ENCODE results near the gene ZNF385D.
"Not testable (repeated sequence)": the region's sequence is repeated elsewhere in the genome, so short reads cannot be mapped to it uniquely, and the experiment has no call there.

The ZNF385D gene

DNA sequence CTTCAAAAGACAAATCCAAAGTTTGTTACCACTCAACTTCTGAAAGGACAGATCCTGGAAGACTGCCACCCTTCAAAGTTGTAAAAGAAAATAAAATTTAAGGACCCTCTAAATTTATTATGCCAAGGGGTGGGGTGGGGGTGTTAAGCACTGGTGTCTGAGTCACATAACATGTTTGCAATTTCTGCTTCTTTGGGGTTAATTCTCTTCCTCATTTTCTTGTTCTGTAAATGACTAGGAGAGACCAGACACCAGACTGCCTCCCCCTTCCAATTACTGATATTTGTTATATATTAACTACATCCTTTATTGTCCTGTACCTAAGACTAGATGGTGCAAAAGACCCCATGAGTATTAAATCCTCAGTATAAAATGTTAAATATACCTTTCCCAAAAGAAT lies 242.8 kb downstream of the ZNF385D start:
- DNase-seq = no peak

DNA sequence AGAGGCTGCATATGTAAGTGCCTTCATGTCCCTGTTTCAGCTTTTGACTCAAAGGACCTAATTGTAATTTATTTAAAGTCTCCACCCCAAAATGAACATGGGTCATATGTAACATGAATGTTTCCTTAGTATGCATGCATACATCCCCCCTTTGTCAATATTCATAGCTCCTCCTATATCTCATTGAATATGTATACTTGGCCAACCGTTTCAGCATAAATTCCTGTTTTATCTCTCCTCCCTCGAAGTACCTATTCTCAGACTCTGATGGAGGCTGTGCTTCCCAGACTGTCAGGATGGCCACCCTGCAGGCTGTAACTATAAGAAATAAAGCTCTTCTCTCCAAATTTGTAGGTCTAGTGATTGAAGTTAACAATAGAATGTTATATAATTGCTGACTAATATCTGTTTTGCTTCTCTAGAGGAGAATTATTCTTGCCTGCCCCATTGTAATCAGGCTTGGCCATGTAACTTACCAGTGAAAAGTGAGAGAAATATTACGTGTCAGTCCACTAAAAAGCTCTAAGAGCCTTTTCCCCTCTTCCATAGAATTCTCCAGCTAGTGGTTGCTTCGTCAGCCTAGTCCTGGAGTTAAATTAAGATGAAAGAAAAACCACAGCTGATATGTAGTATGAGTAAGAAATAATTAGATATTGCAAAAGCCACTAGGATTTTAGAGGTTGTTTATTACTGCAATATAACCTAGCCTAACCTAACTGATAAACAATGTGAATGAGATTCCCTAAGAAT lies 245.1 kb downstream of the ZNF385D start:
- DNase-seq = no peak

DNA sequence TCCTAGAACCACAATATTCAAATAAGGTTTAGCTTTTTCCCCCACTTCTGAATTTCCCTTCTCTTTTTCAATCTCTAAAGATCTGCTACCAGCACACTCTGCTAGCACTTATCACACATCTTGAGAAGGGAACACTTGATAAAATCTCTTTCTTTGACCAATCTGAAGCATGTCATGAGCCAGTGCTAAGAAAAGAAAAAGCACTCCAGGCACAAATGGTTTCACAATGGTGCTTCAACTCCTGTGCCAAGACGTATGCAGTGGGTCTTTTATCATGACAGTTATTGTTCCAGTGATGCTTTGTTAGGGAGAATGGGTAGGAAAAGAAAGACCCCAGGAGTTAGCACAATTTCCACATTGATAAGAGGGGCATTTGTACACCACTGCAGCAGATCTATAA lies 248.4 kb downstream of the ZNF385D start:
- no peak for DNase-seq

DNA sequence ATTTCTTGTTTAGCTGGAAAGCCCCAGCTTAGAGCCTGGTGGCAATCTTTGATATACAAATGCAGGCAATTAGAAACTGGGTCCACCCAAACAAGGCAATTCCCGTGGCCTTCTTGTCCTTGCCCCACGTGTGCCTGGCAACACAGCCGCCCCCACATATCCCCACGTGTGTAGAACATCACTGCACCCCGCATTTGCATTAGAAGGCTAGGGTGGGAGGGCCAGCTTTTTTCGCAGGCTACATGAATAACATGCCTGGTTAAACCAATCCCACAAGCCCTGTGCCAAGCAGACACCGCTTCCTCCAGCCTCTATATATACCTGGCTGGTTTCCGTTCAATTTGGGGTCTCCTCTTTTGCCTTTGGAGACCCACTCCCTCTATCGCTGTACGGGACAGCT lies 250.2 kb downstream of the ZNF385D start:
- DNase-seq = no peak

DNA sequence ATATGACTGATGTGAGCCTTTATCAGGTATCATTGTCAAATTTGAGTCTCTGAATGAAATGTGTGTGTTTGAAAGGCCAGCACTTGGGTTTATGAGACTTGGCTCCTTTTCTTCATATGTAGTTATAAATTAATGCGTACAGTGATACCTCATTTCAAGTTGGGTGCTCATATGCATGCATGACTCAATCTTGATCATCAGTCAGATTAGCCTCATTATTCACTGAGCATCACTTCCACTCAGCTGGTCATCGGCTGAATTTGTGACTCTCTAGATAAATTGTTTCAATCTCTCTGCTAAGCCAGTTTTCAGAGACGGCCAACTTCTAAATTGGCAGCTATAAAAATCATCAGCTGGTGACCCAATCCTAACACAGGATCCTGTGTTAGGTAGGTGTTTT lies 260.3 kb downstream of the ZNF385D start:
- DNase-seq = not testable (repeated sequence)

DNA sequence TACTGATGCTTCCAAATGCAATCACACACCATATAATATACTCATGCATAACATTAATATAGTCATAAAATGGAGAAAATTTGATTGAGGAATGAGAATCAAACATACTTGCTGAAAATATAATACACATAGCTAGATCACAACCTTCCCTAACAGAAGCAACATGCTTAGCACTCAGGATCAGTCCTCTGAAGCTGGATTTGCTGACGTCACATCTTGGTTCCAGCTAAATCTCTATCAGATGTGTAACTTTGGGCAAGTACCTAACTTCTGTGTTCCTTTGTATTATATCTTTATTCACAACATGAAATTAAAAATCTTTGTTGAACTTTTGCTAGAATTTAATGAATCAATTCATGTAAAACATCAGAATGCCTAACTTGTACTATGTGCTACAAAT lies 263.5 kb downstream of the ZNF385D start:
- no peak for DNase-seq

DNA sequence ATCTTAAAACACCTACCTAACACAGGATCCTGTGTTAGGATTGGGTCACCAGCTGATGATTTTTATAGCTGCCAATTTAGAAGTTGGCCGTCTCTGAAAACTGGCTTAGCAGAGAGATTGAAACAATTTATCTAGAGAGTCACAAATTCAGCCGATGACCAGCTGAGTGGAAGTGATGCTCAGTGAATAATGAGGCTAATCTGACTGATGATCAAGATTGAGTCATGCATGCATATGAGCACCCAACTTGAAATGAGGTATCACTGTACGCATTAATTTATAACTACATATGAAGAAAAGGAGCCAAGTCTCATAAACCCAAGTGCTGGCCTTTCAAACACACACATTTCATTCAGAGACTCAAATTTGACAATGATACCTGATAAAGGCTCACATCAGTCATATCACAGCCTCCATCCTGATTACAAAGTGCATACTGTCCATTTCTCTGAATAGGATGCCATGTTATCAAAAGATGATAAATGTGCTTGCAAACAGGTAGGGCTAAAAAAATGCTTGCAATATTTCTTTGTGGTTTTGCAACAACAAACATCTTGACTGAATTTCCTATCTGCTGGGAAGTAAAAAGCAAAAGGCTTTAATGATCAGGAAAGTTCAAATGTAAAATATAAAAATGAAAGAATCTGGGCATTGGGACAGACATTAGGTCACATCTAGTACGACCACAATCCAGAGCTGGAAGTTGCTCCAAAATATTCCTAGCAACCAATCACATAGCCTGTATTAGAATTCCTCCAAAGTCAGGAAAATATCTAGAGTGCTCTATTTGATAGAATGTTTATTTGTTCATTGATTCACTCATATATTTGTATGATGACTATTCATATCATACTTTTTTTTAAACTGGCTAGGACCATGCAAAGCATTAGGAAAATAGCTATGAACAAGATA lies 264.7 kb downstream of the ZNF385D start:
- DNase-seq = peak; percentile 17

DNA sequence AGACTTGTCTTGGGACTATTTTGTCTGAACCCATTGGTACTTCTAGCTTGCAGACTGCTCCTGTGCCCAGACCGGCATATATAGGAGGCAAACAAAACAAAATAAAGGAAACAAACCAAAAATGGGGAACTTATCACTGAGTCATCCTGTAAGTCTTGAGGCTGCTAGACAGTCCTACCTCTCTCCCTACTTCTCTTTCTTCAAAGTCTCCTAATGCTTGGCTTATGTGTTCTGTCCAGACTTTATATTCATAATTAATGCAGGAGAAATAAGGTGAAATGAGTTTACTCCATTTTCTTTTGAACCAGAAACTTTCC lies 266.2 kb downstream of the ZNF385D start:
- DNase-seq = no peak

DNA sequence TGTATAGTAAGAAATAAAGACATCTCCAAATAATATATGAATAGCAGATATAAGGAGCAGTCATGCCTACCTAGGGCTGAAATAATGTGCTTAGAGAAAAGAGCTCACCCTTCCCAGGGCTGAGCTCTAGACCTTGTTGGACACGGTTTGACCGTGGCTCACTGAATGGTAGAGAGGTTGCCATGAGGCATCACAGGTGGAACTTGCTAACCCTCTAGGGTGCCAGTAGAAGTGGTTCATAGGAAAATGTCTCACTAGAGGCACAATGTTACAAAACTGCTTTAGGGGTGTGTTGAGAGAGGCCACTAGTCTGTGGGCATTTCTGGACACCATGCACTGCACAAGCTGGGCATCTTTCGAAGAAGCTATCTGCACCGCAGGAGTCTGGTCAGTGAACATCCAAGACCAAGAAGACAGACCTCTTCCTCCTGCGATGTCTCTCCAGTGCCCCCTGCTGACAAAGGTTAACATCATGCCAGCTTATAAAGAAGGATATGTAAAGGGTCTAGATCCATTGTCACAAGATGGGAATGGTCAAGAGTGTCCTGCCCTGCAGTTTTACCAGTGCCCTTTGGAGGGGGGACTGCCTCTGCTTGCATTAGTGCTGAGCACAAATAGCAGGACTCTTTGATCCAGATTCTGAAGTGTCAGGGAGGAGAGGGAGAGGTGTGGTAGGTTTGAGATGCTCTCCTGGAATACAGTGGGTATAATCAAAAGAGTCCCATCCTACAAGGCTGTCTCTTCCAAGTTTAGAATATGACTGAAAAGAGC lies 266.8 kb downstream of the ZNF385D start:
- peak; percentile 80 for DNase-seq

DNA sequence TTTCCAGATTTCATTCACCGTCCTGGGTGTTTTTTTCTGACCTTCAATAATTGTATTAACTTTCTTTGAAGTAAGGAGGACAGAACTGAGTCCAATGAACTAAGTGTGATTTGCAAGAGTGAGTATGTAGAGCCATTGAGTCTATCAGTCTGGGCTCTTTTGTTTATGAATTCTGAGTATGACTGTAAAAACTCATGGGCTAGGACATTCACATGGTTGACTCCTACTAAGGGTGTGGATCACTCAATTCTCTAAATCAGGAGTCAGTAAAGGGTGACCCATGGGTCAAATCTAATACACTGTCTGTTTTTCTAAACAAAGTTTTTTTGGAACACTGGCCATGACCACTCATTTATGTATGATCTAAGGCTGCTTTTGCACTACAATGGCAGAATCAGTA lies 269.0 kb downstream of the ZNF385D start:
- DNase-seq = no peak

DNA sequence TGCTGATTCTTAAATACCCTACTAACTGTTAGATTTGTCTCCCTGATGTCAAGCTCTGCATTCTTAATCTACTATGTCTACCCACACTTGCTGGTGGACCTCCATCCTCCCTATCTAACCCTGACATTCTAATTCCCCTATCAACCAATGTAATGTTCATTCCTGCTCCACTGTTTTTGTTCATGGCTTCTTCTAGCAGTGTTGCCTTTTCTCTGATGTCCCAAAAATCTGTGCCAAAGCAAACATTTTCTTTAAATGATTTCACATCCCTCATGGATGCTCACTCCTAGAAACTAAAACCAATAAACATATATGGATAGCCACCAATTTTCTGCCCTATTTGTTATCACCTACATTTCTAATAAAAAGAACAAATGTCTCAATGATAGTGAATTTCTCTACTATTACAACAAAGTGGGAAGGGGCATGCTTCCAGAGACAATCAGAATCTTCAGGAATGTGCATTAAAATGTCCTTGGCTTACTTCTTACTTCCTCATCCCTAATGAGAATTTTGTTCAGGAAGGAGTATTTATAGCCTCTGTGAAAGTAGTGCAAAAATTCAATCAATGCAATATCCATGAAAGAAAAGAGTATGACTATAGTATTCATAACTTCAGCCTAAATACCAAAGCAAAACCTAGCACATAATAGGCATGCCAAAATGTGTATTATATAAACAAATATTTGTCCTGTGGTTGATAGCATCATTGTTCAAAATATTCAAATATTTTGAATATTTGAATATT lies 273.3 kb downstream of the ZNF385D start:
- peak; percentile 87 for DNase-seq

DNA sequence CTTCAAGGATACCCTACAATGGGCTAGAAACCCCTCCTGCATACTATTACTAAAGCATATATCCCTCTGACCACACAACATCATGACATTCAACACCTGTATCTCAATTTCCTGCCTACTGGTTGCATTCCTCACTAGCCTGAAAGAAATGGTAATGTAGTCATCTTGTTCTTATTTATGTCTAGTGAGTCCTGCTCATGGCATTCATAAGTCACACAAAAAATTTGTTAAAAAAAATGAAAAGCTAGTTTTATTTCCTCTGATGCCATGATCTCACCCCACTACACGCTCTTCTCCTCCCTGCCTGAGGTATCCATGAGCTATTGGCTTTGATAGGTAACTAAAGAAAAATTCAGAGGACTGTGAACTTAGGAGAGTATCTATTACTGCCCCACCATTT lies 284.5 kb downstream of the ZNF385D start:
- DNase-seq = peak; percentile 31

DNA sequence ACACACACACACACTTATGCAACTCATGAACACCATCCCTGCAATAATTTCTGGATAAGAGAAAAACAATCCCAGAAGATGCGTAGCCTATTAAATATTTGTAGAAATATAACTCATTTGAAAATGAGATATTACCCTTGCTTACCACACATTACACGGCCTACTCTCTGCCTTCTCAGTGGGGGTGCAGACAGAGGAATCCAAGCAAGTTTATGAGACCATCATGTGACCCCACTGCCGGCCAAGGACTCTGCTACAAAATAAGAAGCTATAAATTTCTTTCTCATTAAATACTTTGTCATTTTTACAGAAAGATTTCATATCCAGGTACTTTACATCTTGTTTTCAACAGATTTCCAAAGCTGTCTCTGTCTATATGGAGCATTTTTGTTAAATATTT lies 286.3 kb downstream of the ZNF385D start:
- DNase-seq = peak; percentile 61

DNA sequence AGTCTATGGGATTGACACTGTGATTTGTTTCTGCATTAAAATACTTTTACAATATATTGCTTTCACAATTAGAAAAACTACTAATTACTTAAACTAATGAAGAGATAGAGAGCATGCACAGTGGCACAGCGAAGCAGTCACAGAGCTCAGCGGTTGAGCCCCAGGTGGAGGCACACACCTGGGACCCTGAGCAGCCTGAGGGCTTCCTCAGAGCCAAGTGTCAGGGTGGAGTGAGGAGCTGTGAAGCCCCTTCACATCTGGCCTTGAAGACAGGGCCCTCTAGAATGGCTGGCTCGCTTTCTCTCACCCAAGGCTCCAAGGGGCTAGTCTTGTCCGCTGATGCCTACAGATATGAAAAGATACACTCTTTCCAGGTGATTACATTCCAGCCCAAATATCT lies 287.7 kb downstream of the ZNF385D start:
- DNase-seq = no peak

DNA sequence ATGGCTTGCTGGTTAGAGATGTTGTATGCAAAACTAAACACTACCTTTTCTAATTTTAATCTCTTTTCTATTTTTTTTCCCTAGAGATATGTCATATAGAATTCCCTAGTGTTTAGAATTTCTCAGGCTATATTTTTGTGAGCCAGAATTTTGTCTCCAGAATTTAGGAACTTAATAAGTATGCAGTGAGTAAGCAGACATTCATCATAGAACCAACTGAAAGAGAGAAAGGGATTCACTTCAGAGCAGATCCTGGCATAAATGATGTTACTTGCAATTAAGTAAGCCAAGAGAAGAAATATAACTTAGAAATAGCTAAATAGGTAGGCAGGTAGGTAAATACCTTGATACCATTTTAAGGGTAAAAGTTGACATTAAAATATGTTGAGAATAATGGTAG lies 288.9 kb downstream of the ZNF385D start:
- DNase-seq = peak; percentile 54

DNA sequence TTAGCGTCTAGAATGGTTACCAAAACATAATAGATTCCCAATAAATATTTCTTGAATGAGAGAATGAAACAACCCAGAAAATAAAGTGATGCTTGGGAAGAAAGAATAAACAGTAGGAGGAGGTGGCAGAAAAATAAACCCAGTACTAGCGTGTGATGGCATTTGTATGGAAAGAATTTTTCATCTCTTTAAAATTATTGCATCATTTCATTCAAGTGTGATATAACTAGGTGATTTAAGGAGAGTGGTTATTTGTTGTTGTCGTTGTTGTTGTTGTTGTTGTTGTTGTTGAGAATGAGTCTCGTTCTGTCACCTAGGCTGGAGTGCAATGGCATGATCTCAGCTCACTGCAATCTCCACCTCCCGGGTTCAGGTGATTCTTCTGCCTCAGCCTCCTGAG lies 293.9 kb downstream of the ZNF385D start:
- DNase-seq = no peak

DNA sequence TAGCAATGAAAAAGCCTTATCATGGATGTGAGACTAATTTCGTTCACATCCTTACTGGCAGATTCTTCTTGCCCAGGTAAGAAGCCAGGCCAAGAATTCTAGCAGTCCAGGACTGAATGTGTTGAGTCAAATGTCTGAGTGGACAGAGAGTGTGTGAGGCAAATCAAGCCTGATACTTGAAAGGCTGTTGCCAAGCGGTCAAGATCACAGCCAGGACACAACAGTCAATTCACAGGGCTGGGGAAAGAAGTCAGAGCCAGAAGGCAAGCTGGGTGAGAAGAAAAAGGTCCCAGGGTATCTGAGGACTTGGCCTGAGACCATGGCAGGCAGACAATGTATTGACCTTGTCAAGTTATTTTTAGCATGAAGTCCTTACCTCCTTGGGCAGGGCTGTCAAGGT lies 301.3 kb downstream of the ZNF385D start:
- no peak for DNase-seq

DNA sequence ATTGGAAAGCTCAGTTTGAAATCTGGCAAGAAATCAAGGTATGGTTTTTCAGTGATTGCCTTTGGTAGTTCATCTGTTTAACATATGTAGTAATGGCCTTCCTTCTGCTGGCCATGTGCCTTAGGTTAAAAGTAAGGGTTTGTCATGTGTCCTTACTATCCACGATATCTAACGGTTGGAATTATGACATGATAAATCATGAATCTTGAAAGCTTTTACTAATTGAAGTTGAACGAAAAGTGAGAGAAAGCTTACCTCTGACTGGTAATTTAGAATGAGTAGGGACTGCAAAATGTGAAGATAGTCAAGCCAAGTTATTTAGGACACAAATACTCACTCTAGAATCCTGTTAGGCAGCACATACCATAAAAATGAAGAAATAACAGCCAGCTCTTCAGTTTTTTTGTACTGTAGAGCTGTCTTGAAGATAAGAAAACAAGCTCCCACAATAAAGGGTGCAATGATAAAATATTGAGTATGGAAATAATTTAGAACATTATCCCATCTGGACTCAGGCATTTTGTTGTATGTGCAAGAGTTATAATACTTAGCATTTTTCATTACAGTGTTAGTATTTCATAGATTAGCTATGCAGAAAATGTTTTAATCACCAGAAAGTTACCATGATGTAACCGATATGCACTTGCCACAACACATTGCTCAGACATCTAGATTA lies 303.4 kb downstream of the ZNF385D start:
- peak; percentile 83 for DNase-seq

DNA sequence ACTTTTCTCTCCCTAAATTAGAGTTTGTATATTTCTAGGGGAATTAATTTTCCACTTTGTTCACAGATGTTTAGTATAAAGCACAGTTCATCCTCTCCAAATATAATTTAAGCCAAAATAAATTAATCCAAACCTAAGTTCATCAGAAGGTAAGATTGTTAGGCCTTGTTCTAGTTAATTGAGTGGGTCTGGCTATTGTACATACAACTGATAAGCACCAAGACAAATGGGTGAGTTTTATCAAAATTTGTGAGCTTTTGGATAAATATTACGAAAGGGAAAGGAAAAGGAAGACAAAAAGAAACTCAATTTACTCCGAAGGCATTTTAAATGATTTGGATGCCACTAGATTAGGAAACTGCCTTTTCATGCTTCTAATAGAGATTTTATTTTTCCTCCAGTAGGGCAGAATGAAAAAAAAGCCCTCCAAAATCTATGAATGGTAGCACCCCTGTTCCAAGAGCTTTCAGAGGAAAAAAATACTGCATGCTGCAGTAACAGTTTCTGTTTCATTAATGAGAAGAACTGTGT lies 304.0 kb downstream of the ZNF385D start:
- no peak for DNase-seq

DNA sequence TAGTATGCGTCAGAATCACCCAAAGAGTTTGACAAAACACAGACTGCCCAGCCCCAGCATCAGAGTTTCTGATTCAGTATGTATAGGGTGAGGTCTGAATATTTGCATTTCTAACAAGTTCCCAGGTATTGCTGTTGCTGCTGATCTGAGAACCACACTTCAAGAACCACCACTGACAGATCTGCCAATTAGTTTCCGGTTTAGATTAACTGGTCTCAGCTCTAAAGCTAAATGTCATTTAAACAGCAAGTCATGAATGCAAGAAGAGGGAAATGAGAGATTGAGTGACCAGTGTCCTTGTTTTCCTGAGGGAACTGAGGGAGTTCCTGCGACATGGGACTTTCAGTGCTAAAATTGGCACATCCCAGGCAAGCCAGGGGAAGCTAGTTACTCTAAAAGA lies 305.0 kb downstream of the ZNF385D start:
- DNase-seq = no peak

DNA sequence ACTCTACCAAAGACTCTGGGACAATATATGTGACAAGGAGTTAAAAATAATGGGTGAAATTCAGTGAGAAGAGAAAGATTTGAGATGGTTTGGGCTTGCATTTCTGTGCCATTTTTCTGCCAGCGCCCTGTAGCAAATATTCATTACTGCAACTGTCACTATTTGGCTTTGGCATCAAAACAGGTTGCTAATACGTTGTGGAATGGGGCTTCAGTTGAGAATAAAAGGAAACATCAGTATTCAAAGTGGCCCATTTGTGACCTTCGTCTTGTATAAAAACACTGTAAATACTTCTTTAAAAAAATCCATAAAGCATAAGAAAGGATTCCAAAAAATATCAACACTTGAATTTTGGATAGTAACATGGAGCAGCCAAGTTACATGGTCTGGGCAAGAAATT lies 309.2 kb downstream of the ZNF385D start:
- DNase-seq = no peak

DNA sequence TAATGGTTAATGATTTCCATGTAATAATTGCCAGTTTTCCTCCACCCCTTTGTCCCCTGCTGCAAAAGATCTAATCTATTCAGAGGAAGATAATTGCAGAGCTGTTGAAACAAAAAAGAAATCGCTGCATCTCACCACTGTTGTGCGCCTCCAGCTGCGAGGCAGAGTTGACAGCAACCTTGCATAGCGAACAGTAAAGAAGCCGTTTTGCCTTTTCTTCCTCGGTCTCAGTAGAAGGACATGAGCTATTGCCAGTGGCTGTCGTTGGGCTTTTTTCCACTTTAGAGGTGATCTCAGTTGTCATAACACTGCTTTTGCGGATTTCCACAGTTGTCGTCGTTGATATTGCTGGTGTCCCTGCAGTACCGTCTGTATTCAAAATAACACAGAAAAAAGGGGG lies 314.2 kb downstream of the ZNF385D start:
- DNase-seq = no peak
